ENCODE data around the gene VWA1. TPM values are rescaled to one million over a fixed set of nuclear protein-coding genes. Genes with fewer than 3 reads are reported as not detected.
A peak's percentile ranks its signal among the peaks of the same experiment; 100 is the strongest.

VWA1 gene
- total RNA-seq: 10 to 100 TPM; 40.1 to 81.5 TPM
- long read RNA-seq, full-length matches to known transcripts: 60 of 110 reads
- long read RNA-seq, partial matches to known transcripts: 49 of 110 reads
- long read RNA-seq, other reads (novel, unspliced or antisense): 1 of 110 reads

- intact Hi-C loops (cut with DNase I, micrococcal nuclease): no loop called here
- DNase-seq: peak; percentile 65 to 82
- ATAC-seq: peak; percentile 51
These were observed at the start of gene VWA1 for GRCh38 chr1:1435106-1435903. Gene VWA1, plus strand, starts transcription at chr1:1435690. Its CDS starts 59 bp downstream, at chr1:1435749.

GRCh38 chr1:1385931-1386330 is 49.6 kb upstream of the VWA1 start:
- intact Hi-C loops (cut with DNase I, micrococcal nuclease): no loop called here
- DNase-seq (no peak), ATAC-seq (no peak)

GRCh38 chr1:1387098-1388077 is 48.1 kb upstream of the VWA1 start:
- DNase-seq (no peak), ATAC-seq (peak; percentile 13)
- intact Hi-C loops (cut with DNase I, micrococcal nuclease): no loop called here

GRCh38 chr1:1388078-1388472 is 47.4 kb upstream of the VWA1 start:
- intact Hi-C loops (cut with DNase I, micrococcal nuclease): no loop called here
- ATAC-seq (no peak), DNase-seq (no peak)

- intact Hi-C loops (cut with DNase I, micrococcal nuclease): no loop called here
- ATAC-seq: no peak
- DNase-seq: no peak
These were observed 44.8 kb upstream of the VWA1 start for GRCh38 chr1:1390675-1391074.

- ATAC-seq (no peak), DNase-seq (no peak)
- intact Hi-C loops (cut with DNase I, micrococcal nuclease): no loop called here
These were observed 44.3 kb upstream of the VWA1 start for GRCh38 chr1:1391225-1391624.

GRCh38 chr1:1393014-1393413 is 42.5 kb upstream of the VWA1 start:
- ATAC-seq: no peak
- DNase-seq: no peak

GRCh38 chr1:1393428-1393827 is 42.1 kb upstream of the VWA1 start:
- ATAC-seq: no peak
- DNase-seq: no peak
- intact Hi-C loops (cut with DNase I, micrococcal nuclease): no loop called here

More at GRCh38 chr1:1393014-1393413, 42.5 kb upstream of the VWA1 start:
- intact Hi-C loops (cut with DNase I, micrococcal nuclease): no loop called here

- DNase-seq (no peak), ATAC-seq (no peak)
- intact Hi-C loops (cut with DNase I, micrococcal nuclease): no loop called here
These were observed 41.4 kb upstream of the VWA1 start for GRCh38 chr1:1394116-1394515.

GRCh38 chr1:1395166-1395565 is 40.3 kb upstream of the VWA1 start:
- no peak for DNase-seq
- ATAC-seq: no peak
- intact Hi-C loops (cut with DNase I, micrococcal nuclease): no loop called here

- no peak for ATAC-seq
- intact Hi-C loops (cut with DNase I, micrococcal nuclease): no loop called here
- DNase-seq: peak in 1 of 2 donors; percentile 28
These were observed 37.5 kb upstream of the VWA1 start for GRCh38 chr1:1397839-1398523.

GRCh38 chr1:1398677-1399186 is 36.8 kb upstream of the VWA1 start:
- ATAC-seq (peak; percentile 4), DNase-seq (peak in 1 of 2 donors; percentile 26)
- intact Hi-C loops (cut with DNase I, micrococcal nuclease): no loop called here

GRCh38 chr1:1399187-1399871 is 36.2 kb upstream of the VWA1 start, which contains the start of gene CCNL2:
Gene CCNL2, minus strand, starts transcription at chr1:1399335. Its CDS starts 29 bp downstream, at chr1:1399306.
- peak; percentile 94 for ATAC-seq
- peak; percentile 98 to 99 for DNase-seq
- intact Hi-C loops (cut with DNase I, micrococcal nuclease): no loop called here

- DNase-seq (peak in 1 of 2 donors; percentile 39), ATAC-seq (peak; percentile 14)
- intact Hi-C loops (cut with DNase I, micrococcal nuclease): no loop called here
These were observed 35.5 kb upstream of the VWA1 start for GRCh38 chr1:1399872-1400575.

- intact Hi-C loops (cut with DNase I, micrococcal nuclease): no loop called here
- no peak for DNase-seq
- ATAC-seq: no peak
These were observed 34.7 kb upstream of the VWA1 start for GRCh38 chr1:1400576-1401456.

- intact Hi-C loops (cut with DNase I, micrococcal nuclease): no loop called here
- DNase-seq (no peak), ATAC-seq (no peak)
These were observed 34.0 kb upstream of the VWA1 start for GRCh38 chr1:1401457-1402010.
